ENCODE results near the gene ANKRD37.

The ANKRD37 gene

DNA sequence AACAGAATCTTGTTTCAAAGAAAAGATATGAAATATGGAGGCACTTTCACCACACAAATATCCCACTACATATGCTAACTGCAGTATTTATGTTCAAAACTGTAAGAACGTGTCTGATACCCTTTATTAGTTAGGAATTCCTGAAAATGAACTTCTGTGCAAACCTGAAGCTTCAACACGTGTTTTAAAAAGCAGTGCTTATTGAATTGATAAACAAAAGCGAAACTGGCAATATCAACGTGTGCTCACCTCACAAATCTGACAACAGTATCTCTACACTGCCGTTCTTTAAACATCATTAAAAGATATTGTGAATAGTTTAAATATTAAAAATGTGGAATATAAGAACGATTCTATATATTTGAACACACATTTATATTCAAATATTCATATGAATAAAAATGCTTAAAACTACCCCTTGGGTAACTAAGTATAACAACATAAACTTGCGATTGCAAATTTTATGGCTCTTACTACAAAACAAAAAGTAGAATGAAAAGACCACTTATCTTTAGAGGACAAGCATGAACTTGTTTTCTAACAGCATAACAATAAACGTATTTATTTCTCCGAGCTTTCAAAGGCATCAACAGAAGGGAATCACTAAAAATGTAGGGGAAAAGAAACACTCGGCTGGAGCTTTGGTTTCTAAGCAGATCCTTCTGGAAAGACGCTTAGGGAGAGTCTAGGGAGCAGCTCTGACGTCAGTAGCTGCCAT lies 1.2 kb upstream of the ANKRD37 start, which contains the start of gene LRP2BP:
LRP2BP (minus strand) TSS at position 687 of the 718 bp plus-strand sequence. CDS start 17,738 bp downstream, outside the sequence.
- peak within 1 kb of the TSS; percentile 95 for H3K4me2 ChIP-seq (ENCODE audit: low read depth, low read length, poor library complexity, severe bottlenecking)
- H4K20me1 ChIP-seq (ENCODE audit: low read depth, low read length), result no peaks in the 10 kb centered on the region
- H3F3A ChIP-seq (ENCODE audit: insufficient read depth), result peaks cover 31% of the 10 kb centered on the region
- H3K9ac ChIP-seq (ENCODE audit: low read length), result peak within 1 kb of the TSS; percentile 84
- peak within 1 kb of the TSS; percentile 64 for H3K27ac ChIP-seq (ENCODE audit: low read depth, low read length)
- peaks cover 17% of the 10 kb centered on the region for H3K36me3 ChIP-seq (ENCODE audit: low read length)
- TF ChIP-seq, protein P1, sequence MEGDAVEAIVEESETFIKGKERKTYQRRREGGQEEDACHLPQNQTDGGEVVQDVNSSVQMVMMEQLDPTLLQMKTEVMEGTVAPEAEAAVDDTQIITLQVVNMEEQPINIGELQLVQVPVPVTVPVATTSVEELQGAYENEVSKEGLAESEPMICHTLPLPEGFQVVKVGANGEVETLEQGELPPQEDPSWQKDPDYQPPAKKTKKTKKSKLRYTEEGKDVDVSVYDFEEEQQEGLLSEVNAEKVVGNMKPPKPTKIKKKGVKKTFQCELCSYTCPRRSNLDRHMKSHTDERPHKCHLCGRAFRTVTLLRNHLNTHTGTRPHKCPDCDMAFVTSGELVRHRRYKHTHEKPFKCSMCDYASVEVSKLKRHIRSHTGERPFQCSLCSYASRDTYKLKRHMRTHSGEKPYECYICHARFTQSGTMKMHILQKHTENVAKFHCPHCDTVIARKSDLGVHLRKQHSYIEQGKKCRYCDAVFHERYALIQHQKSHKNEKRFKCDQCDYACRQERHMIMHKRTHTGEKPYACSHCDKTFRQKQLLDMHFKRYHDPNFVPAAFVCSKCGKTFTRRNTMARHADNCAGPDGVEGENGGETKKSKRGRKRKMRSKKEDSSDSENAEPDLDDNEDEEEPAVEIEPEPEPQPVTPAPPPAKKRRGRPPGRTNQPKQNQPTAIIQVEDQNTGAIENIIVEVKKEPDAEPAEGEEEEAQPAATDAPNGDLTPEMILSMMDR (IDR thresholded peaks at IDR 0.05; ENCODE audit: insufficient read depth, low read length, poor library complexity, severe bottlenecking), result no peak
- TF ChIP-seq EZH2phosphoT487 (conservative IDR thresholded peaks at IDR 0.05; ENCODE audit: low read length), result no peak
- H3K9me2 ChIP-seq (replicated peaks; ENCODE audit: insufficient read depth, low read length), result no peaks in the 10 kb centered on the region
- H3K9me3 ChIP-seq (ENCODE audit: insufficient read depth, low read length), result no peaks in the 10 kb centered on the region
- H3K79me2 ChIP-seq (ENCODE audit: insufficient read depth, low read length), result no peaks in the 10 kb centered on the region
- H3K4me3 ChIP-seq (ENCODE audit: insufficient read depth, low read length, poor library complexity, severe bottlenecking), result peak within 1 kb of the TSS; percentile 77
- H2AFZ ChIP-seq (ENCODE audit: low read depth, low read length, severe bottlenecking), result peak within 1 kb of the TSS; percentile 77
- H3K27me3 ChIP-seq (ENCODE audit: low read length), result no peaks in the 10 kb centered on the region

DNA sequence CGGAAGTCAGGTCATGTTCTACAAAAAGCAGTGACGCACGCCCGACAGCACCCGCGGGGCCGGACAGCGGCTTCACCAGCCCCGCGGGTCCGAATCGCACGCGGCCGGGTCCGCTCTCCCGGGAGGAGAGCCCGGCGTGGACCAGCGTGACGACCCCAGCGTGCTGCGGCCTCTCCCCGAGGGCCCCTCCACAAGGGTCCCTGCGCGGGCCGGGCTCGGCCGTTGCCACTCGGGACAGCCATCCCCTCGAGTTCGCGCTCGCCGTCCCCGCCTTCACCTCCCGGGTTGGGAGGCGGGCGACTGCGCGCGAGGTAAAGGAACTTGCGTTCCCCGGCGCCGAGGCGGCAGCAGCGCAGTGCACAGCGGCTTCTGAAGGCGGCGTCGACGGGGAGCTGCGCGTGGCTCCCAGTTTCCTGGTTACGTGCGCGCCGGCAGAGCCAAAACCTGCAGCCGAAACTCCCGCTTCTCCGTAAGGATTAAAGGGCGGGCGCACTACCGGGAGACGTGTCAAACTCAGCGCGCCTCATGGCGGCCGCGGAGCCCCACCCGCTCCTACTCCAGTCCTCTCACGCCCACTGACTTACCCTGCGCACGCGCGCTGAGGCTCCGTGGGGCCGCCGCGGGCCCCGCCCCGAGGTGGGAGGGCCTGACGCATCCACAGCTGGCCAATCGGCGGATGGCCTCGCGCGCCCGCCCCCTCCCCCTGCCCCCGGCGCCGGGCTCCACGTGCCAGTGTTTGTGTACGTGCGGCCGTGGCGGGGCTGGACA lies 501 bp upstream of the ANKRD37 start:
- Histone ChIP-seq H3K27ac (ENCODE audit: low read depth, low read length) (peak overlapping the region; percentile 64), H3K4me2 (ENCODE audit: low read depth, low read length, poor library complexity, severe bottlenecking) (peak overlapping the region; percentile 95), H3F3A (ENCODE audit: insufficient read depth) (peaks cover 31% of the 10 kb centered on the region), H4K20me1 (ENCODE audit: low read depth, low read length) (no peaks in the 10 kb centered on the region), H2AFZ (ENCODE audit: low read depth, low read length, severe bottlenecking) (peak overlapping the region; percentile 77), H3K4me3 (ENCODE audit: insufficient read depth, low read length, poor library complexity, severe bottlenecking) (peak overlapping the region; percentile 77), H3K36me3 (ENCODE audit: low read length) (peaks cover 17% of the 10 kb centered on the region), H3K9ac (ENCODE audit: low read length) (peak overlapping the region; percentile 84), H3K9me3 (ENCODE audit: insufficient read depth, low read length) (no peaks in the 10 kb centered on the region), H3K9me2 (replicated peaks; ENCODE audit: insufficient read depth, low read length) (no peaks in the 10 kb centered on the region), H3K27me3 (ENCODE audit: low read length) (no peaks in the 10 kb centered on the region), H3K79me2 (ENCODE audit: insufficient read depth, low read length) (no peaks in the 10 kb centered on the region)
- no peak for TF ChIP-seq EZH2phosphoT487 (conservative IDR thresholded peaks at IDR 0.05; ENCODE audit: low read length)
- TF ChIP-seq, protein P1 (IDR thresholded peaks at IDR 0.05; ENCODE audit: insufficient read depth, low read length, poor library complexity, severe bottlenecking), result no peak

DNA sequence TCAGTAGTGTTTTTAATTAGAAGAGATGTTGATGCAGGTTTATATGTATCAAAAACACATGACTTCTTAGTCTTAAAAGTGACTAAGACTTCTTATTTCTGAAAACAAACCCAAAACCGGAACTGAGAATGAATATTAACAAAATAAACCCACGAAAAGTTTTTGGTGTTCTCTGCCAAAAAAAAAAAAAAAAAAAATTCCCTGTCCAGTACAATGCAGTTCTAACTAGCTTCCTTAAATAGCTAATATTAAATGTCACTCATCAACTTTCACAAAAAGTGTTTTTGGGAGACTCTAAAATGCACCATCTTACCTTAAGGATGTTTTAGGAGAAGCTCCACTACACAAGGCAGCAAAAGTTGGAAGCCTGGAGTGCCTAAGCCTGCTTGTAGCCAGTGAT lies 2.0 kb downstream of the ANKRD37 start:
- Histone ChIP-seq H3F3A (ENCODE audit: insufficient read depth) (peaks cover 26% of the 10 kb centered on the region), H3K27ac (ENCODE audit: low read depth, low read length) (no peak overlapping the region), H3K36me3 (ENCODE audit: low read length) (peaks cover 21% of the 10 kb centered on the region), H3K4me3 (ENCODE audit: insufficient read depth, low read length, poor library complexity, severe bottlenecking) (no peak overlapping the region), H4K20me1 (ENCODE audit: low read depth, low read length) (no peaks in the 10 kb centered on the region), H3K9me2 (replicated peaks; ENCODE audit: insufficient read depth, low read length) (no peaks in the 10 kb centered on the region), H3K79me2 (ENCODE audit: insufficient read depth, low read length) (no peaks in the 10 kb centered on the region), H3K9me3 (ENCODE audit: insufficient read depth, low read length) (no peaks in the 10 kb centered on the region), H2AFZ (ENCODE audit: low read depth, low read length, severe bottlenecking) (no peak overlapping the region), H3K9ac (ENCODE audit: low read length) (no peak overlapping the region), H3K4me2 (ENCODE audit: low read depth, low read length, poor library complexity, severe bottlenecking) (peak overlapping the region; percentile 33), H3K27me3 (ENCODE audit: low read length) (no peaks in the 10 kb centered on the region)
- no peak for TF ChIP-seq EZH2phosphoT487 (conservative IDR thresholded peaks at IDR 0.05; ENCODE audit: low read length)
- TF ChIP-seq, protein P1 (IDR thresholded peaks at IDR 0.05; ENCODE audit: insufficient read depth, low read length, poor library complexity, severe bottlenecking), result no peak
